SU-DHL-6 (cell line): ENCODE measurements around the gene PRR18.

ENCODE experiments used
- H2AFZ ChIP-seq: fragments of 200-600 bp; sonication (generic); 2 replicates; pipeline ENCODE4 v1.6.1; 2014; ENCODE audit warnings: low read depth, mild to moderate bottlenecking, moderate library complexity, mixed read lengths, antibody characterized with exemption, low read length; ENCODE audit not compliant: severe bottlenecking
- H3F3A ChIP-seq: fragments of 200-600 bp; shearing (Covaris generic); 2 replicates; pipeline ENCODE4 v1.6.0; 2016; ENCODE audit warnings: antibody characterized with exemption, mild to moderate bottlenecking; ENCODE audit not compliant: insufficient read depth
- H3K27ac ChIP-seq: fragments of 200-600 bp; sonication (generic); 2 replicates; pipeline ENCODE4 v1.5.1; 2016; ENCODE audit warnings: low read depth, mild to moderate bottlenecking, low read length, moderate library complexity, mixed read lengths
- H3K27me3 ChIP-seq: fragments of 200-600 bp; sonication (generic), shearing (Covaris generic); 2 replicates; pipeline ENCODE4 v1.6.0; 2014; ENCODE audit warnings: mild to moderate bottlenecking, low read length
- H3K36me3 ChIP-seq: fragments of 200-600 bp; sonication (generic); 2 replicates; pipeline ENCODE4 v1.6.1; 2014; ENCODE audit warnings: mild to moderate bottlenecking, low read length, mixed read lengths
- H3K4me2 ChIP-seq: fragments of 300-600, 200-600 bp; shearing (Covaris generic), sonication (generic); 2 replicates; pipeline ENCODE4 v1.6.0; 2014; ENCODE audit warnings: low read length, low read depth, mild to moderate bottlenecking; ENCODE audit not compliant: poor library complexity, severe bottlenecking
- H3K4me3 ChIP-seq: fragments of 200-600 bp; sonication (generic); 2 replicates; pipeline ENCODE4 v1.5.1; 2014; ENCODE audit warnings: antibody characterized with exemption, low read length, mild to moderate bottlenecking, mixed read lengths; ENCODE audit not compliant: insufficient read depth, poor library complexity, severe bottlenecking
- H3K79me2 ChIP-seq: fragments of 200-600 bp; sonication (generic); 2 replicates; pipeline ENCODE4 v1.6.1; 2014; ENCODE audit warnings: mild to moderate bottlenecking, low read length, moderate library complexity; ENCODE audit not compliant: insufficient read depth
- H3K9ac ChIP-seq: fragments of 200-600 bp; sonication (generic); 2 replicates; pipeline ENCODE4 v1.7.0; 2014; ENCODE audit warnings: mild to moderate bottlenecking, low read length
- H3K9me2 ChIP-seq: fragments of 200-600 bp; sonication (generic); replicated peaks from 2 replicates; pipeline ENCODE4 v1.6.1; 2014; ENCODE audit warnings: low read length; ENCODE audit not compliant: insufficient read depth
- H3K9me3 ChIP-seq: fragments of 200-600 bp; sonication (generic); 2 replicates; pipeline ENCODE4 v1.6.1; 2014; ENCODE audit warnings: low read length, mixed read lengths; ENCODE audit not compliant: insufficient read depth
- H4K20me1 ChIP-seq: fragments of 200-600 bp; sonication (generic); 2 replicates; pipeline ENCODE4 v1.6.1; 2014; ENCODE audit warnings: low read depth, mild to moderate bottlenecking, antibody characterized with exemption, low read length, moderate library complexity, mixed read lengths
- EZH2phosphoT487 ChIP-seq: fragments of 200-600 bp; sonication (generic), shearing (Covaris generic); conservative IDR thresholded peaks from 2 replicates; pipeline ENCODE4 v1.6.1; 2018; ENCODE audit warnings: mild to moderate bottlenecking, antibody characterized with exemption, low read length, moderate library complexity, mixed read lengths
- TF ChIP-seq, protein P1 (sequence below): fragments of 200-600 bp; sonication (generic); IDR thresholded peaks from one replicate; pipeline ENCODE4 v1.5.1; 2017; ENCODE audit warnings: antibody characterized with exemption, mild to moderate bottlenecking, low read length, moderate library complexity; ENCODE audit not compliant: insufficient read depth, poor library complexity, severe bottlenecking

PRR18 gene

DNA sequence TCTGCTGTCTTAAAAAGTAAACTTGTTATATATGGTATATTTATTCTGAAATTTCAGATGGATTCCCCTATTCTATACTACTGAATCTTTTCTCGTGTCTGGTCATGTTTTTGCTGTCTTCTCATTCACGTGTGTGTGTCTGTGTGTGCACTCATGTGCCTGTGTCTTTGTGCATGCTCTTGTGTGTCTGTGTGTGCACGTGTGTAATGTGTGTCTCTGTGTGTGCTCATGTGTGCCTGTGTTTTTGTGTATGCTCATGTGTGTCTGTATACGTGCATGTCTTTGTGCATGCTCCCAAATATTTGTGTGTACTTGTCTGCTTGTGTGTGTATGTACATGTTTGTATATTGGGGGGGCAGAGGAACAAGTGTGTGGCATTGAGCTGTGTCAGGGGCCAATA is 34.0 kb downstream of the PRR18 start:
- H2AFZ ChIP-seq = no peak overlapping the region

DNA sequence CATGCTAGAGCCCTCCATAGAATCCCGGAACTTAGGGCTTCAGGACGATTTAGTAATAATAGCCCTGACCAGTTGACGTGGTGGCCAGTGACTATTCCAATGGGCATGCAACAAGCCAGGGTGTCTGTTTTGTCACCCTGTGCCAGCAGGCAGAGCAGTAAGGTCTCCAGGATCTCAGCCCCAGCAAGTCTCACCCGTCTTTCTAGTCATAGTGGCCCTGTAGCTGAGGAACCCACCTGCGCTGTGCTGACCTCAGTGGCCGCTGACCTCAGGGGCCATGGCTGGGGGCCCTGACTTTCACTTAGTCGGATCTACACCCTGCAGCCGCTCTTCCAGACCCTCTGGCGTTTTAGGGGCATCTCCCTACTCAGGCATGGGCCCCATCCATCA is 36.8 kb downstream of the PRR18 start:
- Histone ChIP-seq H3K9me3 (no peaks in the 10 kb centered on the region), H3K27me3 (no peaks in the 10 kb centered on the region), H4K20me1 (no peaks in the 10 kb centered on the region), H3K9ac (no peak overlapping the region), H3F3A (no peaks in the 10 kb centered on the region), H3K27ac (no peak overlapping the region), H3K9me2 (no peaks in the 10 kb centered on the region), H2AFZ (no peak overlapping the region), H3K36me3 (no peaks in the 10 kb centered on the region), H3K4me2 (no peak overlapping the region), H3K4me3 (no peak overlapping the region), H3K79me2 (no peaks in the 10 kb centered on the region)
- TF ChIP-seq EZH2phosphoT487 = no peak
- TF ChIP-seq, protein P1, sequence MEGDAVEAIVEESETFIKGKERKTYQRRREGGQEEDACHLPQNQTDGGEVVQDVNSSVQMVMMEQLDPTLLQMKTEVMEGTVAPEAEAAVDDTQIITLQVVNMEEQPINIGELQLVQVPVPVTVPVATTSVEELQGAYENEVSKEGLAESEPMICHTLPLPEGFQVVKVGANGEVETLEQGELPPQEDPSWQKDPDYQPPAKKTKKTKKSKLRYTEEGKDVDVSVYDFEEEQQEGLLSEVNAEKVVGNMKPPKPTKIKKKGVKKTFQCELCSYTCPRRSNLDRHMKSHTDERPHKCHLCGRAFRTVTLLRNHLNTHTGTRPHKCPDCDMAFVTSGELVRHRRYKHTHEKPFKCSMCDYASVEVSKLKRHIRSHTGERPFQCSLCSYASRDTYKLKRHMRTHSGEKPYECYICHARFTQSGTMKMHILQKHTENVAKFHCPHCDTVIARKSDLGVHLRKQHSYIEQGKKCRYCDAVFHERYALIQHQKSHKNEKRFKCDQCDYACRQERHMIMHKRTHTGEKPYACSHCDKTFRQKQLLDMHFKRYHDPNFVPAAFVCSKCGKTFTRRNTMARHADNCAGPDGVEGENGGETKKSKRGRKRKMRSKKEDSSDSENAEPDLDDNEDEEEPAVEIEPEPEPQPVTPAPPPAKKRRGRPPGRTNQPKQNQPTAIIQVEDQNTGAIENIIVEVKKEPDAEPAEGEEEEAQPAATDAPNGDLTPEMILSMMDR = no peak

More for the DNA sequence above, 34.0 kb downstream of the PRR18 start:
- TF ChIP-seq EZH2phosphoT487 = no peak
- TF ChIP-seq, protein P1 = no peak
- H3K79me2 ChIP-seq = no peaks in the 10 kb centered on the region
- H3F3A ChIP-seq = no peaks in the 10 kb centered on the region
- H3K4me2 ChIP-seq = no peak overlapping the region
- no peak overlapping the region for H3K9ac ChIP-seq
- no peaks in the 10 kb centered on the region for H3K9me3 ChIP-seq
- no peak overlapping the region for H3K4me3 ChIP-seq
- H3K27me3 ChIP-seq = no peaks in the 10 kb centered on the region
- no peaks in the 10 kb centered on the region for H3K36me3 ChIP-seq
- H3K27ac ChIP-seq = no peak overlapping the region
- no peaks in the 10 kb centered on the region for H4K20me1 ChIP-seq
- H3K9me2 ChIP-seq = no peaks in the 10 kb centered on the region

DNA sequence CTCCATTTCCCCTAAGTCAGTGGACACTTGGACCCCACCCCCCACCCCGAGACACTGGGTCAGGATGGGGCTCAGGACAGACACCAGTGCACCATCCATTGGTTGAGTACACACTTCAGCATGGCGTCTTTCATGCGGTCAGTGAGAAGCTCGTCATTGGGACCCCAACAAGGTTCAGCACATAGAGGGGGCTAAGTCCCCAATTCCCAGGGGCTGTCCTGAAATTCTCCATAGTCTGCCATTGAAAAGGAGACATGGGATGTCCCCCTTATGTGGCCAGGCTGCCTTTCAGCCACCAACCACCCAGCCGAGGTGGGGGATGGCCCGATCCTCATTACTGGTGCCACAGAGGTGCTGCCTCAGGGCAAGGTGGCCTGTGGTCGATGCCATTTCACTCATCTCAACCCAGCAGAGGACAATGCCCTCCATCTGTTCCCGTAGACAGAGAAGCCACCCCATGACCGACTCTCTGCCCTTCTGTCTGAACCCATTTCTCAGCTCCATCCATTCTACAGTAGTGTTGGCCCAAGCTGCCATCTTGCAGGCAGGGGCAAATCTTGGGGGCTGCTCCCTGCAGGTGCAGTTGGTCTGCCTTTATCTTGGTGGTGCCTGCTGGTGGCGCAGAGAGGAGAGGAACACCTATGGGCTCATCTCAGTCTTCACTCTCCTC is 37.4 kb downstream of the PRR18 start:
- no peak overlapping the region for H3K27ac ChIP-seq
- no peaks in the 10 kb centered on the region for H3K79me2 ChIP-seq
- no peak overlapping the region for H3K4me3 ChIP-seq
- H3F3A ChIP-seq = no peaks in the 10 kb centered on the region
- no peak overlapping the region for H3K4me2 ChIP-seq
- H3K27me3 ChIP-seq = no peaks in the 10 kb centered on the region
- no peaks in the 10 kb centered on the region for H4K20me1 ChIP-seq
- H3K9ac ChIP-seq = no peak overlapping the region
- no peak for TF ChIP-seq EZH2phosphoT487
- H3K9me2 ChIP-seq = no peaks in the 10 kb centered on the region
- no peak overlapping the region for H2AFZ ChIP-seq
- no peaks in the 10 kb centered on the region for H3K36me3 ChIP-seq
- H3K9me3 ChIP-seq = no peaks in the 10 kb centered on the region

DNA sequence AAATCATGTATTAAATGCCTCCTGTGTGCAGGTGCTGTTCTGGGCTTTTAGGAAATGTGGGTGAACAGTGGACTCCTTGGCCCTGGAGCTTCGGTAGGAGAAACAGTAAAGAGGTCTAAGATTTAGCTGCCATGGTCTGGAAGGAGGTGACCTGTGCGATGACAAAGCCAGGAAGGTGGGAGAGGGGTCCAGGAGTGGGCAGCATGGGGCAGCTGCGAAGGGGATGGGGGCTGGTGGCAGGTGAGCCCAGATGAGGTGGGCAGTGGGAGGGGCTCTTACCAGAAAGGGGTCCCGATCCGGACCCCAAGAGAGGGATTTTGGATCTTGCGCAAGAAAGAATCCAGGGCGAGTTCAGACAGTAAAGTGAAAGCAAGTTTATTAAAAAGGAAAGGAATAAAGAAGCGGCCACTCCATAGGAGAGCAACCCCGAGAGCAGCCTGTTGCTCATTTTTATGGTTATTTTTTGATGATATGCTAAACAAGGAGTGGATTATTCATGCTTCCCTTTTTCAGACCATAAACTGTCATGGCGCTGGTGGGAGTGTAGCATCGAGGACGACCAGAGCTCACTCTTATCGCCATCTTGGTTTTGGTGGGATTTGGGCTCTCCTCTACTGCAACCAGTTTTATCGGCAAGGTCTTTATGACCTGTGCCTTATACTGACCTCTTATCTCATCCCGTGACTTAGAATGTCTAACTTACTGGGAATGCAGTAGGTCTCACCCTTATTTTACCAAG is 38.7 kb downstream of the PRR18 start:
- no peak overlapping the region for H3K27ac ChIP-seq
- no peak overlapping the region for H3K4me3 ChIP-seq
- H3K9ac ChIP-seq = no peak overlapping the region
- no peaks in the 10 kb centered on the region for H3K9me2 ChIP-seq
- no peaks in the 10 kb centered on the region for H3K36me3 ChIP-seq
- H3K79me2 ChIP-seq = no peaks in the 10 kb centered on the region
- H3K27me3 ChIP-seq = no peaks in the 10 kb centered on the region
- H2AFZ ChIP-seq = no peak overlapping the region
- H3F3A ChIP-seq = no peaks in the 10 kb centered on the region
- TF ChIP-seq, protein P1 = no peak
- TF ChIP-seq EZH2phosphoT487 = no peak
- H3K4me2 ChIP-seq = no peak overlapping the region
- H4K20me1 ChIP-seq = no peaks in the 10 kb centered on the region
- no peaks in the 10 kb centered on the region for H3K9me3 ChIP-seq
